Astrocyte (in vitro differentiated cells and primary cell): Measurements from ENCODE around the gene UQCC2.

Experiments
- EZH2 ChIP-seq: IDR thresholded peaks from 2 replicates; pipeline ENCODE4 v1.6.1; 2012; ENCODE audit warnings: mild to moderate bottlenecking, low read length, inconsistent platforms; ENCODE audit not compliant: insufficient read depth
- TF ChIP-seq, protein P1 (sequence below): IDR thresholded peaks from 2 replicates; pipeline ENCODE4 v1.5.1; 2011; ENCODE audit warnings: low read depth, mild to moderate bottlenecking, inconsistent platforms, low read length, moderate library complexity; ENCODE audit not compliant: insufficient read depth

GRCh38 chr6:33704215-33705066 is 7.1 kb downstream of the UQCC2 start:
- TF ChIP-seq, protein P1, sequence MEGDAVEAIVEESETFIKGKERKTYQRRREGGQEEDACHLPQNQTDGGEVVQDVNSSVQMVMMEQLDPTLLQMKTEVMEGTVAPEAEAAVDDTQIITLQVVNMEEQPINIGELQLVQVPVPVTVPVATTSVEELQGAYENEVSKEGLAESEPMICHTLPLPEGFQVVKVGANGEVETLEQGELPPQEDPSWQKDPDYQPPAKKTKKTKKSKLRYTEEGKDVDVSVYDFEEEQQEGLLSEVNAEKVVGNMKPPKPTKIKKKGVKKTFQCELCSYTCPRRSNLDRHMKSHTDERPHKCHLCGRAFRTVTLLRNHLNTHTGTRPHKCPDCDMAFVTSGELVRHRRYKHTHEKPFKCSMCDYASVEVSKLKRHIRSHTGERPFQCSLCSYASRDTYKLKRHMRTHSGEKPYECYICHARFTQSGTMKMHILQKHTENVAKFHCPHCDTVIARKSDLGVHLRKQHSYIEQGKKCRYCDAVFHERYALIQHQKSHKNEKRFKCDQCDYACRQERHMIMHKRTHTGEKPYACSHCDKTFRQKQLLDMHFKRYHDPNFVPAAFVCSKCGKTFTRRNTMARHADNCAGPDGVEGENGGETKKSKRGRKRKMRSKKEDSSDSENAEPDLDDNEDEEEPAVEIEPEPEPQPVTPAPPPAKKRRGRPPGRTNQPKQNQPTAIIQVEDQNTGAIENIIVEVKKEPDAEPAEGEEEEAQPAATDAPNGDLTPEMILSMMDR, result no peak
- no peak for TF ChIP-seq EZH2
